GM18517 (cell line): Measurements from ENCODE around the gene HOXD12.

Experiments
- ATAC-seq: cut with Tn5 transposase; IDR thresholded peaks from one replicate; pipeline ENCODE4 v1.9.1; 2021; ENCODE audit warnings: mild to moderate bottlenecking, moderate library complexity; ENCODE audit not compliant: unreplicated experiment

Gene HOXD12

DNA sequence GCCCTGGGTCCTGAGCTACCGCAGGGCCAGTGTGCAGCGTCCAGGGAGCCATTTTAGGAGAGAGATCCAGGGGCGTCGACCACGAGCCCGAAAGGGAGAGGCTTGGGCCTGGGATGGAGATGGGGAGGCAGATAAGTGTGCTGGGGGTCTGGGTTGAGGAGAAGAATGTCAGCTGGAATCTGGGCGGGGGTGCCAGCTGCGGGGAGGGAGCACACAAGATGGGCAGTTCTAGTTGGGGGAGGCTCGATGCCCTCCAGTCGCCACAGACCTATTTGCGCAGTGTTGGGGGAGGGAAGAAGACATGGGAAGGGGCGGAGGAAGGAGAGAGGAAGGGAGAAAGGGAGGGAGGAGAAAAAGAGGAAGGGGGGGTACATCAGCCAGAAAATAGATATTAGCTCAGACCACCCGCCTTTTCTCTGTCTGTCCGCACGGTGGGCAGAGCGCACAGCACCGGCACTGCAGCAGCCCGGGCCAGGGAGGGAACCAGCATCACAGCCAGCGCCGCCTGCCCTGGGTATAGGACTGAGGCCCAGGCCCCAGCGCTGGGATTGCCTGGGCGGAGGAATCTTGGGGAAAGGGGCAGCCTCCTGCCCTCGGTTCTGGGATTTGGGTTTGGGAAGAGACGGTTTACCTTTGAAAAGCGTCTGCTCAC lies 5.6 kb downstream of the HOXD12 start:
- no peak for ATAC-seq

DNA sequence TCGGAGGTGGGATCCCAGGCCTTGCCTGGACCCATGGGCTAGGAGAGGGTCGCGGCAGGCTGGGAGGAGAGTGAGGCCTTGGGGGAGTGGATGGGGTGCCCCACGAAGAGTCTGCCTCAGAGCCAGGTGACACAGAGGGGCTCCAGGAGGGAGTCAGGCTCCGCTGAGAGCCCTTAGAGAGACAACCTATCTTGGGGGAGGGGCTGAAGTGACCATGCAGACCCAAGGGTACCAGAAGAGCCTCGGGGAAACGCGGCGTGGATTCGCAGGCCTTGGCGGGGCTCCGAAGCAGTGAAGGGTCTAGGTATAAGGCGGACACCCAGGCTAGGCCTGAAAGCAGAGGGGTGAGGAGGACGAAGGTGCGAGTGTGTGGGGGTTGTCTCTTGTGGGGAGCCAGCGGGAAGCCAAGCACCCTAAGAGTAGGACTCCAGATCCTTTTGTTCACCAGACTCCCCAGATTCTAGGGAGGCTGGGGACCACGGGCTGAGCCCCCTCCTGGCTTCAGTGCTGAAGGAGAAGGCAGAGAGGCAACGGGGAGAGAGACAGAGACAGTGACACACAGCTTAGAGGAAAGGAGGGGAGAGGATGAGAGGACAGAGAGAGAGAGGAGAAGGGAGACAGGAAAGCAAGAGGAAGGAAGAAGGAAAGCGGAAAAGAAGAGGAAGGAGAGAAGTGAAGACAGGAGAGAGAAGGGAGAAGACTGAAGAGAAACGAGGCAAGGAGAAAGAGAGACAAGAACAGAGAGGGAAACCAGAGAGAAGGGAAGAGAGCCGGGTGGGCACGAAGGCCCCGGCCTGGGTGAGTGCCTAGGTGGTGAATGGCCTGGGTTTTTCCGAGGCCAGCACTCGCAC lies 6.4 kb downstream of the HOXD12 start:
- no peak for ATAC-seq

DNA sequence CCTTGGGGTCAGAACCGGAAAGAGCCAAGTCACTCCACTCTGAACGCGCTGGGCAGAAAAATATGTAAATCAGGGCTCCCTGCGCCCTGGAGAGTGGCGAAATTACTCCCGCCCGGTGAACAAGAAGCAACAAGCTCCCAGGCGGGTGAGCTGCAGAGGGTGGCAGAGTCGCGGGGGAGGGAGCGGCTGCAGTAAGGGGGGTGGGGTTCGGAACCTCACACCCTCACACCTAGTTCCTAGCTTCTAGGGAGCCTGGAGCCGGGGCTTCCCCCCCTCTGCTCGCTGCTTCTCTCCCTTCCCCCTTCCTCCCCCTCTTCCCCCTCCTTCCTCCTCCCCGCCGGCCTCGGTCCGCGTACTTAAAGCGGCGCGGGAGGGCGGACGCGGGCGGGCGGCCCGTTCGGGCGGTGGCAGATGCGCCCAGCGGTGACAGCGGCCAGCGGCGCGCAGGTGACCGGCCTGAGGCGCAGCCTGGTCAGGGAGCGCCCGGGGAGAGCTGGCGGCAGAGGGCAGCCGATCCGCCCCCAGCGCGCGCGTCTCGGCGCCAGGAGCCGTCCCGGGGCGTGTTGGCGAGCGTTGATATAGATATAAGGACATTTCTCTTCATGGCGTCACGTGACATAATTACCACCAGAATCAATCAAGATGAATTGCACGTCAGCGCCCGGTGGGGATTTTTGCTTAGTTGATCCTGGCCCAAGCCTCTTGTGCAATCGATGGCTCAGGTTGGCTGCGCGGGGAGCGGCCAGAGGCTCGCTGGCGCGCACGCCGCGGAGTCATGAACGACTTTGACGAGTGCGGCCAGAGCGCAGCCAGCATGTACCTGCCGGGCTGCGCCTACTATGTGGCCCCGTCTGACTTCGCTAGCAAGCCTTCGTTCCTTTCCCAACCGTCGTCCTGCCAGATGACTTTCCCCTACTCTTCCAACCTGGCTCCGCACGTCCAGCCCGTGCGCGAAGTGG lies 7.3 kb downstream of the HOXD12 start, which contains the start of gene HOXD11:
TSS of gene HOXD11 (plus strand) at position 700 of the 959 bp plus-strand sequence. CDS start at position 776, 76 bp downstream.
- ATAC-seq = no peak

GRCh38 chr2:176107731-176108181 lies 8.2 kb downstream of the HOXD12 start:
- ATAC-seq = no peak

DNA sequence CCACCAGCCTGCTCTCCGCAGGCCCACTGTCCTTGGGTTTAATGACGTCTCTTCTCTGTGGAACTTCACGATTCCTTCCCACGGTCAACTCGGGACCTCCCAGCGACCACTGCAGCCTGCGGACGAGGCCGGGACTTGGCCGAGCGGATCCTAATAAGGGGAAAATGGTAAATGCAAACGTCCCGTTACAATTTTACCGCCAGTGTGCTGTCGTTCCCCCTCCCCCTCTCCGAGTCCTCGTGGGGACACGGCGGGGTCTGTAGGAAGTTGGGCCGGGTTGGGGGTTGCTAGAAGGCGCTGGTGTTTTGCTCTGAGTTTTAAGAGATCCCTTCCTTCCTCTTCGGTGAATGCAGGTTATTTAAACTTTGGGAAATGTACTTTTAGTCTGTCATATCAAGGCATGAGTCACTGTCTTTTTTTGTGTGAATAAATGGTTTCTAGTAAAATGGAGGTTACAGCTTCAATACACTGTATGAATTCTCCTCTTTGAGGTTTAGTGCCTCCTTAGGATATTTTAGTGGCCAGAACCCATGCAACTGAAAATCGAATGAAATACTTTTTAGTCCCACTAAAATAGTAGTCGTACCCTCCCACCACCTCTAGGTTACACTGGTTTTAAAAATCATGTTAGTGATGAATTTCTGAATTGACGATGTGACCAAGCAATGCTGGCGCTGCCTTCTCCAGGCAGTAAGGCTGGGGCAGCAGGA lies 9.8 kb downstream of the HOXD12 start:
- ATAC-seq = no peak

GRCh38 chr2:176109946-176110345 lies 10.4 kb downstream of the HOXD12 start:
- no peak for ATAC-seq

- ATAC-seq = no peak
Measured at GRCh38 chr2:176110415-176111308, 11.1 kb downstream of the HOXD12 start.

DNA sequence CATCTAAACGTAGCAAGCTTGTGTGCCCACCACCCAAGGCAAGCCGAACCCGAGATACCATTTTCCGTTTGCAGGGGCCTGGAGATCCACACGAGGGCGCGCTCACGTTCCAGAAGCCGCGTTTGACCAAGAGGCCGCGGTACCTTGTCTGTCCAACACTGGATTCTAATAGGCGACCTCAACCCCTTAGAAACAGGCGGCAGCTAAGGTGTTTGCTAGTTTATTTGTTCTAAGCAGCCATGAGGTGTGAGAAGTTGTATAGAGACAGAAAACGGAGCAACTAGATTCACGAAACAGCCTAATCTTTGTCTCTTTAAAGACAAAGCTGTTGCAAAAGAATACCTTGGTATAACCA lies 11.7 kb downstream of the HOXD12 start:
- no peak for ATAC-seq

- ATAC-seq = no peak
Measured at GRCh38 chr2:176111846-176112374, 12.3 kb downstream of the HOXD12 start.

- no peak for ATAC-seq
Measured at GRCh38 chr2:176112375-176113302, 13.0 kb downstream of the HOXD12 start.

- ATAC-seq = no peak
Measured at GRCh38 chr2:176114120-176114929, 14.7 kb downstream of the HOXD12 start.

DNA sequence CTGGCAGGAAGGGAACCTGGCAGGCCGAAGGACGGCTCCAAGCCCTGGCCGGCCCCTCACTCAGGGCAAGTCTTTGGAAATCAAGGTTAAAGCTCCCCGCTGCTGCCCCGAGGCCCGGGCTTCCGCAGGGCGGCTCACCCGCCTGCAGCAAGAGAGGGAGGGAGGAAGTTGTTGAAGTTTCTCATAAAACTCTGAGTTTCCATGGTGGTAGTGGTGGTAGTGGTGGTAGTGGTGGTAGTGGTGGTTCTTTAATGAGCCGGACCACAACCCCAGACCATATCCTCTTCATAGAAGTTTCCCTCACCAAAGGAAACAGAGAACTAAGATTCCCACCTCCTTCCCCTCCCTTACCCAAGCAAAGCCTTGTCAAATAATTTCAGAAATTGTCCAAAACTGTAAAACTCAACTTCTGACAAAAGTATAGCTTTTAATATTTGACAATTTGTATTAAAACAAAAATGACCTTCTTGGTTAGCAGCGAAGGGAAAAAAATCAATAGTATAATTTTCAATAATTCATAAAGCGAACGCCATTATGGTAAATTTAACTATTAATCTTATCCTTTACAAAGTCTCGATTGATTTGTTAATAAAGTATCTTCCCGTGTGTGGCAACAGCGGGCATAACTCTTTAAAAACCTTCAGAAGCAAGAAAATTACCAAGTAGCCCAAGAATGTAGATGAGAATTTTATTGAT lies 15.5 kb downstream of the HOXD12 start:
- no peak for ATAC-seq

DNA sequence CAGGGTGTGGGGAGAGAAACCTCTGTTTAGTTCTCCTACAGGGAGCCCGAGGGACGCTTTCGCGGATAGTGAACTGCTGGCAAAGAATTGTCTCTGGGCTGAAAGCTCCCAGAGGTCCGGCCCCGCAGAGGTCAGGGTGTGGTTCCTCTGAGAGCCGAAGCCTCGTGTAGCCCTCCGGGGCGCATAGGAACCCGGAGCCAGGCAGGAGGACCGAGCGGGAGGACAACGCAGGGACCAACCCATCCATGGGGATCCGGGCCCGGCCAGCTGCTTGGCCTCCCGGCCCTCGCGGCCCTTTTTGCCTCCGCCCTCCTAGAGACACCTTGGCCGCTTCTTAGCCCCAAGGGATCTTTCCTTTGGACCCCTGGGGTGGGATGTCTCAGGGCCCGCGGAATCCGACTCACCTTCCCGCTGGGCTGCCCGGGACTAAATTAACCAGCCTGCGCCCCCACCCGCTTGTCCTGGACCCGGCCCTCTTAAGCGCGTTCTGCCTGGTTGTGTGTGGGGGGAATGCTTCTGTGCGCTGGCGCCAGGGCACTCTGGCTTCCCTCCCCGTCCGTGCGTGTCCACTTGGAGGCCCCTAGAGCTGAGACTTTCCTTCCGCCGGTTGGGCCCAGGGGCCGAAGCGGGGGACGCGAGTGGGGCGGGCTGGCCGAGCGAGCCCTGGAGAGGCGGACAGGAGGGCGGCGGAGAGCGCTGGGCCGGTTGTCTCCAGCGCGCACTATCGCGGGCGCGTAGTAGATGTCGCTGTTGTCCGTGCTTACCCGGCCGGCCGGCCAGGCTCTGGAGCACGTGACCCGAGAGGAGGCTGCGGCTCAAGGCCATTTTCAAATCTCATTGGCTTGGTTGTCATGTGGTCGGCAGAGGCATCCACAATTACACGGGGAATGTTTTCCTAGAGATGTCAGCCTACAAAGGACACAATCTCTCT lies 16.6 kb downstream of the HOXD12 start, which contains the start of gene HOXD10:
TSS of gene HOXD10 (plus strand) at position 896 of the 931 bp plus-strand sequence. CDS start 56 bp downstream, outside the sequence.
- no peak for ATAC-seq

- no peak for ATAC-seq
Measured at GRCh38 chr2:176117162-176117822, 17.7 kb downstream of the HOXD12 start.

GRCh38 chr2:176117823-176118371 lies 18.3 kb downstream of the HOXD12 start:
- no peak for ATAC-seq
